ENCODE measurements around the gene HSD17B4.

DNA sequence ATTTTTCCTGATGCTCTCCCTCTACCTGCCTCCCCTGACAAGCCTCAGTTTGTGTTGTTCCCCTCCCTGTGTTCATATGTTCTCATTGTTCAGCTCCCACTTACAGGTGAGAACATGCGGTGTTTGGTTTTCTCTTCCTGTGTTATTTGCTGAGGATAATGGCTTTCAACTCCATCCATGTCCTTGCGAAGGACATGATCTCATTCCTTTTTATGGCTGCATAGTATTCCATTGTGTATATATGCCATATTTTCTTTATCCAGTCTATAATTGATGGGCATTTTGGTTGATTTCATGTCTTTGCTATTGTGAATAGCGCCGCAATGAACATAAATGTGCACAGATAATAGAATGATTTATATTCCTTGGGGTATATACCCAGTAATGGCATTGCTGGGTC is 99.5 kb downstream of the HSD17B4 start:
- TF ChIP-seq POLR2AphosphoS5 (IDR thresholded peaks at IDR 0.05) (no peak), POLR2A (IDR thresholded peaks at IDR 0.05) (no peak)
